Chondrocyte (in vitro differentiated cells): ENCODE measurements around the gene PRR32. TPM values are rescaled to one million over a fixed set of nuclear protein-coding genes. Genes with fewer than 3 reads are reported as not detected.

Source experiments
- DNase-seq: peaks from one replicate; pipeline ENCODE4 v3.0.0; 2021; ENCODE audit warnings: mixed read lengths, low spot score
- H3K27ac Mint-ChIP-seq: one replicate; pipeline ENCODE4 v1.8.0; 2021; ENCODE audit warnings: mild to moderate bottlenecking, moderate library complexity, mixed read lengths; ENCODE audit not compliant: unreplicated experiment
- H3K27me3 Mint-ChIP-seq: 2 replicates; pipeline ENCODE4 v1.8.0; 2021; ENCODE audit warnings: low read depth, mixed read lengths
- H3K36me3 Mint-ChIP-seq: 2 replicates; pipeline ENCODE4 v1.8.0; 2021; ENCODE audit warnings: low read depth, mixed read lengths
- H3K4me1 Mint-ChIP-seq: 2 replicates; pipeline ENCODE4 v1.8.0; 2021; ENCODE audit warnings: low read depth, mild to moderate bottlenecking, mixed read lengths
- H3K4me3 Mint-ChIP-seq: one replicate; pipeline ENCODE4 v1.8.0; 2021; ENCODE audit warnings: mild to moderate bottlenecking, moderate library complexity, mixed read lengths; ENCODE audit not compliant: unreplicated experiment
- H3K9me3 Mint-ChIP-seq: 2 replicates; pipeline ENCODE4 v1.8.0; 2021; ENCODE audit warnings: low read depth, mixed read lengths
- total RNA-seq: library from RNA; stranded (reverse); gene quantifications from 3 replicates; pipeline ENCODE4 v1.2.1, GENCODE V29; 2021
- TF ChIP-seq, protein P1 (sequence below): fragments of 200-600 bp; sonication (generic); IDR thresholded peaks from 2 replicates; pipeline ENCODE4 v1.5.0; 2021; ENCODE audit warnings: antibody characterized with exemption, mild to moderate bottlenecking, moderate library complexity

Gene PRR32
- total RNA-seq, 1 donor from 2014 or later: not detected

DNA sequence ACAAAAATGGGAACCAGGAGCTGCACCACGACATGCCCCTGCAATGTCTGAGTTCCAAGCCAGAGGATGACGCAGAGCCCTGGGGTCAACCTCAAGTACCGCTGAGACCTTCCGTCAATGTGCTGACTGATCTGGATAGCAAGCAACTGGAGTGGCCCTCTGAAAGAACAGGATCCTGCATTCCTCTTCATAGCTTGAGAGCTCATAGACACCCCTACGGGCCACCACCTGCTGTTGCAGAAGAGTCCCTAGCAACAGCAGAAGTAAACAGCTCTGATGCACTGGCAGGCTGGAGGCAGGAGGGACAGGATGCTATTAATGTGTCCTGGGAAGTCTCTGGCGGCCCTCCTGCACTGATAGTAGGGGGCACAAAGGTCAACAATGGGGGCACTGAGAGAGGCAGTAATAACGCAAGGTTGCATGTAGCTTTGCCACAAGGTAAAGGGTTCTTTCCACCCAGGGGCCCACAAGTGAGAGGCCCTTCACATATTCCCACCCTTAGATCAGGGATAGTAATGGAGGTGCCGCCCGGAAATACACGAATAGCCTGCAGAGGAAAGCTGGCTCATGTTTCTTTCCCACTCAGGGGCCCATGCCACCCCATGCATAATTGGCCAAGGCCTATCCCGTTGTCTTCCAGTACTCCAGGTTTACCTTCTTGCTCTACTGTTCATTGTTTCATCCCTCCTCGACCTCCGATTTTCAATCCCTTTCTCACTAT, 1.3 kb downstream of the PRR32 start:
- peak; percentile 64 for DNase-seq
- TF ChIP-seq, protein P1, sequence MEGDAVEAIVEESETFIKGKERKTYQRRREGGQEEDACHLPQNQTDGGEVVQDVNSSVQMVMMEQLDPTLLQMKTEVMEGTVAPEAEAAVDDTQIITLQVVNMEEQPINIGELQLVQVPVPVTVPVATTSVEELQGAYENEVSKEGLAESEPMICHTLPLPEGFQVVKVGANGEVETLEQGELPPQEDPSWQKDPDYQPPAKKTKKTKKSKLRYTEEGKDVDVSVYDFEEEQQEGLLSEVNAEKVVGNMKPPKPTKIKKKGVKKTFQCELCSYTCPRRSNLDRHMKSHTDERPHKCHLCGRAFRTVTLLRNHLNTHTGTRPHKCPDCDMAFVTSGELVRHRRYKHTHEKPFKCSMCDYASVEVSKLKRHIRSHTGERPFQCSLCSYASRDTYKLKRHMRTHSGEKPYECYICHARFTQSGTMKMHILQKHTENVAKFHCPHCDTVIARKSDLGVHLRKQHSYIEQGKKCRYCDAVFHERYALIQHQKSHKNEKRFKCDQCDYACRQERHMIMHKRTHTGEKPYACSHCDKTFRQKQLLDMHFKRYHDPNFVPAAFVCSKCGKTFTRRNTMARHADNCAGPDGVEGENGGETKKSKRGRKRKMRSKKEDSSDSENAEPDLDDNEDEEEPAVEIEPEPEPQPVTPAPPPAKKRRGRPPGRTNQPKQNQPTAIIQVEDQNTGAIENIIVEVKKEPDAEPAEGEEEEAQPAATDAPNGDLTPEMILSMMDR: no peak
- H3K9me3 Mint-ChIP-seq: peaks cover 13% of the 10 kb centered on the region
- no peaks in the 10 kb centered on the region for H3K36me3 Mint-ChIP-seq
- H3K4me3 Mint-ChIP-seq: no peak overlapping the region
- no peak overlapping the region for H3K27ac Mint-ChIP-seq
- H3K27me3 Mint-ChIP-seq: no peaks in the 10 kb centered on the region
- H3K4me1 Mint-ChIP-seq: no peaks in the 10 kb centered on the region

DNA sequence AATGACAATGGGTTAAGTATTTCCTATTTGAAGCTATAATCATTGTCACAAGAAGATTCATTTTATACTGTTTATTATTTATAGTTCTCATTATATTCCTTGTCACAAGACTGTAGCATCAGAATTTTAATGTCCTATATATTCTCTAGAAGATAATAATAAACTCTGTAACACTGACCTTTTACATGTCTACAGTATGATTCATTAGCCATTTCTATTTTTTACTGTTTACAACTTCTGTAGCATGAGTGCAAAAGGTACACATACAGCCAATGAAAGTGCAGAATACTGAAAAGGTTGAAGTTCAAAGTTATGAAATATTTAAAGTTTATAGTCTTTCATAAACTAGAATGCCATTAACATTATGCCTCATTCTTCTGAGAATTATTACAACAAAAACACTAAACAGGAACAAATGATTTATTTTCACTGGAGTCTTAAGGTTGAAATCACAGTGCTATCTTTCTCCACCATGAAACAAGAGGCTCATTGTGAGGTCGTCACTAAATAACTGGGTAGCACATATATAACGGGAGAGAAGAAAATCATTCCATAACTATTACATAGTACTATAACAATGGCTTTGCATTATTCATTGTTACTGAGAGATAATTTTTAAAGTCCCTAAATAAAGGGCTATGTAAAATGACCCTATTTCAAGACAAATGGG, 4.9 kb downstream of the PRR32 start:
- H3K27me3 Mint-ChIP-seq: no peaks in the 10 kb centered on the region
- no peak overlapping the region for H3K4me3 Mint-ChIP-seq

DNA sequence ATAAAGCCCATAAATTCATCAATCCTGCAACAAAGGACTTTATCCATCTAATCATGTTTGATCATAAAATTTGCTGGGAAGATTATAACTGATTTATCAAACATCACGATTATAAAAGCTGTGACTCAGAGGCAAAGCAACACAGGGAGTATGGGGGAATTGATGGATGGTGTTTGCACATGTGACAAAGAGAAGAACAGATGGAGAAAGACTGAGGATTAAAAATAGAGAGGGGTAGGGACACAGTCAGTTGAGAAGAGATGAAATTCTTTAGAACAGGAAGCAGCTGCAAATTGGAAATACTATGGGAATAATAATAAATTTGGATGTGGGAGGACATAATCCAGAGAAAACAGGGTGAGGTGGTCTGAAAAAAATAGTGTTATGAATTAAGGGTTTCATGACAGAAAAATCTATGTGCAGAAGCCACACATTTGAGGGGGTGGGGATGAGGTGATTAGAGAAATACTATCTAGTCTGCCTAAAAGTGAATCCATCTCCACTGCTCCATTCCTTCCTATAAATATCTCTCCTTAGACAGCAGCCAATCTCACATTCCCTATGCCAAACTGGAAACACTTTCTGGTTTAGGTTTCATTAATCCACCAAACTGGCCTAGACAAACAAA, 6.2 kb downstream of the PRR32 start:
- no peaks in the 10 kb centered on the region for H3K27me3 Mint-ChIP-seq
- TF ChIP-seq, protein P1: no peak
- no peaks in the 10 kb centered on the region for H3K9me3 Mint-ChIP-seq

More for the DNA sequence above, 4.9 kb downstream of the PRR32 start:
- Mint-ChIP-seq H3K36me3 (no peaks in the 10 kb centered on the region), H3K4me1 (no peaks in the 10 kb centered on the region), H3K9me3 (peaks cover 4% of the 10 kb centered on the region), H3K27ac (no peak overlapping the region)
- TF ChIP-seq, protein P1: no peak
- DNase-seq: no peak

DNA sequence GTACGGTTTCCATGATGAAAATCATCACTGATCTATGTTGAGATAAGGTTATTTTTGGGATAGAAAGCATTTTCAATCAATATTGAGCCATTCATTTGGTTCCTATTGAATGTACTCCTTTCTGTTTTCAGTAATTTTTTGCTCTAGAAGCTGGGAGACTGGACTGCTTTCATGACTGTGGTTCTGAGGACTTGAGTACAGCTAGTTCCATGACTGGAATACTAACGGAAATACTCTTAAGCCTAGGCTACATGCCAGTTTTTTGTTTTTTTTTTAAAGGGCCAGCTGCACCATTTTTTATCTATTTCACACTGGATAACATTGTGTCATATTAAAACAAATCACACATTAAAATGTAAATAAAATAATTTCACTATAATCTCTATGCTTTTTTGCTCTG, 16.7 kb downstream of the PRR32 start:
- Mint-ChIP-seq H3K36me3 (no peaks in the 10 kb centered on the region), H3K27ac (no peak overlapping the region)
- TF ChIP-seq, protein P1: no peak

More for the DNA sequence above, 6.2 kb downstream of the PRR32 start:
- H3K4me3 Mint-ChIP-seq: no peak overlapping the region
- no peaks in the 10 kb centered on the region for H3K4me1 Mint-ChIP-seq
- no peak for DNase-seq
- no peaks in the 10 kb centered on the region for H3K36me3 Mint-ChIP-seq
- no peak overlapping the region for H3K27ac Mint-ChIP-seq

DNA sequence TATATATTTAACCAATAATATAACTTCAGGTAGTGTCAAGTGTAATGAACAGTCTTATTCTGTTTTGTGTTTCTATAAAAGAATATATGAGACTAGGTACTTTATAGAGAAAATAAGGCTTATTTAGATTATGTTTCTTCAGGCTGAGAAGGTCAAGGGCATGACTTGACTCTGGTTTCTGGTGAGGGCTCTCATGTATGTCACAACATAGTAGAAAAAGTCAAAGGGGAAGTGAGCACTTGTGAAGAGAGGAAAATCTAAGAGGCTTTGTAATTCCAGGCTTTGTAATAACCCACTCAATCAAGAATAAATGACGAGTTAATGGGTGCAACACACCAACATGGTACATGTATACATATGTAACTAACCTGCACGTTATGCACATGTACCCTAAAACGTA, 27.6 kb downstream of the PRR32 start:
- Mint-ChIP-seq H3K27ac (no peak overlapping the region), H3K36me3 (peaks cover 2% of the 10 kb centered on the region), H3K4me1 (no peaks in the 10 kb centered on the region), H3K9me3 (peaks cover 16% of the 10 kb centered on the region), H3K27me3 (no peaks in the 10 kb centered on the region), H3K4me3 (no peak overlapping the region)
- no peak for DNase-seq
- TF ChIP-seq, protein P1: no peak

More for the DNA sequence above, 16.7 kb downstream of the PRR32 start:
- H3K4me3 Mint-ChIP-seq: no peak overlapping the region
- peaks cover 18% of the 10 kb centered on the region for H3K9me3 Mint-ChIP-seq
- DNase-seq: no peak
- no peaks in the 10 kb centered on the region for H3K27me3 Mint-ChIP-seq
- no peaks in the 10 kb centered on the region for H3K4me1 Mint-ChIP-seq
